H1 (cell line): ENCODE data around the gene FOXN3. TPM values are rescaled to one million over a fixed set of nuclear protein-coding genes. Genes with fewer than 3 reads are reported as not detected.

ENCODE experiments used
- CTCF ChIA-PET: fragments of 300-600 bp; sonication (Branson Sonifier 250); formaldehyde crosslinking; loops from one replicate; lab custom pipeline; 2021; ENCODE audit not compliant: partially characterized antibody; lab: Charles Lee
- POLR2A ChIA-PET: fragments of 300-600 bp; sonication (Branson Sonifier 250); formaldehyde crosslinking; loops from one replicate; lab custom pipeline; 2021; ENCODE audit warnings: inconsistent platforms; ENCODE audit not compliant: partially characterized antibody; lab: Charles Lee
- DNase-seq, 2 experiments: peaks; one replicate each; pipeline versions ENCODE4 v3.0.0 to v3.0.0-alpha.2; 2010 to 2022; ENCODE audit warnings: low spot score in 2 of 2, low read depth in 1 of 2, mixed read lengths in 1 of 2
- FAIRE-seq: peaks from 2 replicates; lab custom pipeline; 2011; peaks lifted over from hg19 to GRCh38; lab: Jason Lieb, UNC
- H2AFZ ChIP-seq: 2 replicates; pipeline ENCODE4 v1.8.1; 2012; ENCODE audit warnings: low read length, inconsistent platforms
- H2AK5ac ChIP-seq: 2 replicates; pipeline ENCODE4 v1.6.1; 2013; ENCODE audit warnings: low read depth, low read length
- H2BK120ac ChIP-seq: replicated peaks from 2 replicates; pipeline ENCODE3; 2013; ENCODE audit warnings: low read depth, low read length, inconsistent platforms
- H2BK12ac ChIP-seq: 2 replicates; pipeline ENCODE4 v1.6.1; 2013; ENCODE audit warnings: low read depth, low read length
- H2BK15ac ChIP-seq: 2 replicates; pipeline ENCODE4 v1.6.1; 2013; ENCODE audit warnings: low read length
- H2BK20ac ChIP-seq: 2 replicates; pipeline ENCODE4 v1.6.1; 2013; ENCODE audit warnings: low read length
- H2BK5ac ChIP-seq: 2 replicates; pipeline ENCODE4 v1.6.1; 2013; ENCODE audit warnings: low read depth, low read length
- H3K14ac ChIP-seq: 2 replicates; pipeline ENCODE4 v1.6.1; 2013; ENCODE audit warnings: inconsistent platforms; ENCODE audit not compliant: insufficient read length
- H3K18ac ChIP-seq: 2 replicates; pipeline ENCODE4 v1.6.1; 2013; ENCODE audit warnings: low read length; ENCODE audit errors: extremely low read depth
- H3K23ac ChIP-seq: 2 replicates; pipeline ENCODE4 v1.6.1; 2013; ENCODE audit warnings: inconsistent platforms; ENCODE audit not compliant: insufficient read length
- H3K23me2 ChIP-seq: 2 replicates; pipeline ENCODE4 v1.6.1; 2013; ENCODE audit warnings: low read depth, low read length
- H3K27ac ChIP-seq: 2 replicates; pipeline ENCODE4 v1.6.1; 2011; ENCODE audit warnings: low read depth, low read length, inconsistent platforms
- H3K27me3 ChIP-seq, 4 experiments: replicated peaks in 1 of 4; 1 replicate in 1 of 4; 2 replicates in 3 of 4; pipeline versions ENCODE4 v1.6.1 to v1.8.1; 2011 to 2013; ENCODE audit warnings: low read length in 3 of 4, mild to moderate bottlenecking in 3 of 4, inconsistent platforms in 2 of 4, mixed read lengths in 2 of 4, moderate library complexity in 1 of 4; ENCODE audit not compliant: control insufficient read depth in 3 of 4, insufficient read depth in 3 of 4; ENCODE audit errors: extremely low read depth in 1 of 4
- H3K36me3 ChIP-seq, 4 experiments: 2 replicates each; pipeline versions ENCODE4 v1.6.1 to v1.8.1; 2011 to 2013; ENCODE audit warnings: mild to moderate bottlenecking in 4 of 4, low read length in 3 of 4, moderate library complexity in 2 of 4, control low read depth in 1 of 4, inconsistent platforms in 1 of 4; ENCODE audit not compliant: insufficient read depth in 4 of 4, control insufficient read depth in 2 of 4
- H3K4ac ChIP-seq: replicated peaks from 2 replicates; pipeline ENCODE3; 2013; ENCODE audit warnings: low read length, low read depth, mixed read lengths, inconsistent platforms; ENCODE audit not compliant: insufficient read length
- H3K4me1 ChIP-seq, 4 experiments: replicated peaks in 1 of 4; 1 replicate in 1 of 4; 2 replicates in 3 of 4; pipeline versions ENCODE4 v1.6.1 to v1.8.1; 2011 to 2013; ENCODE audit warnings: low read length in 3 of 4, inconsistent platforms in 2 of 4, mixed read lengths in 1 of 4; ENCODE audit not compliant: insufficient read depth in 4 of 4, control insufficient read depth in 3 of 4
- H3K4me2 ChIP-seq, 2 experiments: 2 replicates each; pipeline versions ENCODE4 v1.6.1 to v1.8.1; 2011 to 2013; ENCODE audit warnings: low read depth in 2 of 2, low read length in 2 of 2, control low read depth in 1 of 2, inconsistent platforms in 1 of 2, mild to moderate bottlenecking in 1 of 2; ENCODE audit not compliant: insufficient read depth in 1 of 2
- H3K4me3 ChIP-seq, 4 experiments: fragments of 200-600, 300-600 bp in 1 of 4; sonication (generic), shearing (Covaris generic), sonication (Bioruptor Twin) in 1 of 4; 2 replicates each; pipeline versions ENCODE4 v1.5.1 to v1.8.1; 2011 to 2016; ENCODE audit warnings: low read length in 4 of 4, low read depth in 3 of 4, control low read depth in 2 of 4, inconsistent platforms in 2 of 4, mild to moderate bottlenecking in 2 of 4, mixed read lengths in 1 of 4, moderate library complexity in 1 of 4; ENCODE audit not compliant: insufficient read depth in 2 of 4; ENCODE audit errors: extremely low read depth in 1 of 4
- H3K56ac ChIP-seq: replicated peaks from 2 replicates; pipeline ENCODE3; 2013; ENCODE audit warnings: low read depth, mild to moderate bottlenecking, mixed read lengths, low read length, inconsistent platforms; ENCODE audit not compliant: insufficient read length
- H3K79me1 ChIP-seq: 2 replicates; pipeline ENCODE4 v1.6.1; 2013; ENCODE audit warnings: low read depth, low read length, control low read depth
- H3K79me2 ChIP-seq, 2 experiments: 2 replicates each; pipeline versions ENCODE4 v1.6.1 to v1.8.1; 2012 to 2013; ENCODE audit warnings: low read length in 2 of 2, mild to moderate bottlenecking in 2 of 2, inconsistent platforms in 1 of 2; ENCODE audit not compliant: insufficient read depth in 2 of 2, control insufficient read depth in 1 of 2
- H3K9ac ChIP-seq, 4 experiments: replicated peaks in 1 of 4; 1 replicate in 1 of 4; 2 replicates in 3 of 4; pipeline versions ENCODE4 v1.6.1 to v1.8.1; 2011 to 2013; ENCODE audit warnings: low read depth in 3 of 4, low read length in 3 of 4, control low read depth in 2 of 4, mild to moderate bottlenecking in 2 of 4, moderate library complexity in 2 of 4, inconsistent platforms in 1 of 4; ENCODE audit errors: extremely low read depth in 1 of 4
- H3K9me3 ChIP-seq, 2 experiments: 2 replicates each; pipeline versions ENCODE4 v1.6.1 to v1.8.1; 2012 to 2013; ENCODE audit warnings: mild to moderate bottlenecking in 2 of 2, moderate library complexity in 2 of 2, control low read depth in 1 of 2, inconsistent platforms in 1 of 2, low read depth in 1 of 2, low read length in 1 of 2, mixed read lengths in 1 of 2; ENCODE audit not compliant: insufficient read depth in 2 of 2
- H4K20me1 ChIP-seq, 2 experiments: replicated peaks in 1 of 2; 2 replicates each; pipeline versions ENCODE3 to v1.8.1; 2011 to 2013; ENCODE audit warnings: inconsistent platforms in 2 of 2, low read length in 2 of 2, mild to moderate bottlenecking in 1 of 2; ENCODE audit not compliant: insufficient read depth in 2 of 2, control insufficient read depth in 1 of 2
- H4K5ac ChIP-seq: 2 replicates; pipeline ENCODE4 v1.6.1; 2013; ENCODE audit warnings: low read length, low read depth, mixed read lengths, inconsistent platforms; ENCODE audit not compliant: insufficient read length
- H4K8ac ChIP-seq: 2 replicates; pipeline ENCODE4 v1.8.0; 2013; ENCODE audit warnings: mild to moderate bottlenecking, moderate library complexity, low read length, inconsistent platforms; ENCODE audit not compliant: insufficient read depth; ENCODE audit errors: extremely low read depth
- H4K91ac ChIP-seq: replicated peaks from 2 replicates; pipeline ENCODE3; 2013; ENCODE audit warnings: low read length, mixed read lengths, inconsistent platforms; ENCODE audit not compliant: insufficient read length
- WGBS, 2 experiments: shearing (Covaris generic) in 1 of 2; methylation state at CpG; one replicate each; pipeline versions ENCODE4 v1.1.6 to v1.1.7; 2013 to 2015; ENCODE audit warnings: low lambda C conversion rate in 2 of 2, mixed read lengths in 2 of 2, inconsistent platforms in 1 of 2, low coverage in 1 of 2, missing lambda C conversion rate in 1 of 2; ENCODE audit not compliant: insufficient replicate concordance in 2 of 2, insufficient coverage in 1 of 2, insufficient read length in 1 of 2; ENCODE audit errors: extremely low coverage in 1 of 2, missing lambda C conversion rate in 1 of 2; 5-methylcytosine and 5-hydroxymethylcytosine counted together
- polyA plus RNA-seq, 7 experiments: library from polyadenylated mRNA; depleted of rRNA in 3 of 7; stranded (reverse) in 5 of 7; unstranded in 2 of 7; fragments of >200 nt in 5 of 7; fragments of 200-250 nt in 2 of 7; gene quantifications; 1 replicate in 5 of 7; 2 replicates in 1 of 7; 4 replicates in 1 of 7; pipeline versions ENCODE4 v1.2.1 to v1.2.3, GENCODE V29; 2011 to 2013; ENCODE audit warnings: missing spikeins in 2 of 7, mixed read lengths in 2 of 7
- total RNA-seq: library from RNA; stranded (reverse); fragmentation: NEBNext Ultra II Directional; extraction: Animal tissue kit (Norgen Biotek cat#: 25700); gene quantifications from 2 replicates; pipeline ENCODE4 v1.2.1, GENCODE V29; 2021

The FOXN3 gene
- total and polyA plus RNA-seq, 2 of the 8 experiments (the other 6 are each of a cell fraction or from before 2014, with no cell fraction given), result 52.6 to 178 TPM

DNA sequence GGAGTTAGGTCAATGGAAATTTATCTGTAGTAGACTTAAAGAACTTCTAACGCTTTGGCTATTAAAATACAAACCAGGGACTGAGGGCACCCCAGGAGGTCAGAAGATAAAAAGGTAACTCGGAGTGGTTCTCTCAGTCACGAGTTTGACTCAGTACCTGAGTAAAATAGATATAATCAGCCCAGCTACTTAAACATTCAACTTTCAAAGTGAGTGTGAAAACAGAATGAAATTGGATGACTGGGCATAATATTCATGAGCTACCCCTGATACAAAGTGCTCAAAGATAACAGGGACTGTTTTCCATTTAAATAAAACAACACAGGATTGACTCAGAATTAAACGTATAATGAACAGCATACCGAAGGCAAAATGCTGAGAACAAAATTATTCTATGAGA lies 75.0 kb downstream of the FOXN3 start:
- Histone ChIP-seq H4K5ac (peak overlapping the region; percentile 61), H3K9ac (no peak overlapping the region), H3K23ac (no peak overlapping the region), H2BK120ac (no peak overlapping the region), H2AFZ (no peak overlapping the region), H3K27me3 (no peaks in the 10 kb centered on the region), H3K23me2 (no peaks in the 10 kb centered on the region), H3K27ac (no peak overlapping the region), H4K20me1 (peaks cover 1 to 2% of the 10 kb centered on the region in 2 experiments), H2BK5ac (no peak overlapping the region), H4K8ac (no peak overlapping the region), H3K4ac (no peak overlapping the region), H2BK20ac (no peak overlapping the region), H3K18ac (no peak overlapping the region), H3K79me1 (peaks cover 5% of the 10 kb centered on the region), H3K56ac (no peak overlapping the region), H3K4me3 (no peak overlapping the region), H3K9me3 (no peaks in the 10 kb centered on the region), H3K36me3 (peaks cover 0 to 20% (median 8%) of the 10 kb centered on the region in 4 experiments; a peak in 6 of 8 replicates), H4K91ac (no peak overlapping the region), H2BK12ac (no peak overlapping the region), H3K14ac (no peak overlapping the region), H2BK15ac (no peak overlapping the region), H3K79me2 (peaks cover 0 to 95% of the 10 kb centered on the region in 2 experiments; a peak in 3 of 4 replicates), H3K4me1 (peaks cover 6 to 24% (median 22%) of the 10 kb centered on the region in 4 experiments), H3K4me2 (no peak overlapping the region; a peak in 1 of 4 replicates), H2AK5ac (no peak overlapping the region)
- FAIRE-seq, result no peak
- CTCF ChIA-PET, result interaction anchor here (1.3 kb wide), 1 partner anchor 34 kb away, joined by 4 read pairs; no protein-coding TSS in a partner anchor
- POLR2A ChIA-PET, result interaction anchor here (1.8 kb wide), 1 partner anchor 15 kb away, joined by 4 read pairs; no protein-coding TSS in a partner anchor
- no peak for DNase-seq
- WGBS, 2 experiments, result 65% methylated on average over 5 of the region's 5 CpGs; no CpG with 5 or more reads in 1 of the 2 experiments
